ENCODE data around the gene BUD23. TPM values are rescaled to one million over a fixed set of nuclear protein-coding genes. Genes with fewer than 3 reads are reported as not detected.

The BUD23 gene
- total and polyA plus RNA-seq, 9 of the 15 experiments (the other 6 are each of a cell fraction or from before 2014, with no cell fraction given), result 79.5 to 270 (median 150) TPM

DNA sequence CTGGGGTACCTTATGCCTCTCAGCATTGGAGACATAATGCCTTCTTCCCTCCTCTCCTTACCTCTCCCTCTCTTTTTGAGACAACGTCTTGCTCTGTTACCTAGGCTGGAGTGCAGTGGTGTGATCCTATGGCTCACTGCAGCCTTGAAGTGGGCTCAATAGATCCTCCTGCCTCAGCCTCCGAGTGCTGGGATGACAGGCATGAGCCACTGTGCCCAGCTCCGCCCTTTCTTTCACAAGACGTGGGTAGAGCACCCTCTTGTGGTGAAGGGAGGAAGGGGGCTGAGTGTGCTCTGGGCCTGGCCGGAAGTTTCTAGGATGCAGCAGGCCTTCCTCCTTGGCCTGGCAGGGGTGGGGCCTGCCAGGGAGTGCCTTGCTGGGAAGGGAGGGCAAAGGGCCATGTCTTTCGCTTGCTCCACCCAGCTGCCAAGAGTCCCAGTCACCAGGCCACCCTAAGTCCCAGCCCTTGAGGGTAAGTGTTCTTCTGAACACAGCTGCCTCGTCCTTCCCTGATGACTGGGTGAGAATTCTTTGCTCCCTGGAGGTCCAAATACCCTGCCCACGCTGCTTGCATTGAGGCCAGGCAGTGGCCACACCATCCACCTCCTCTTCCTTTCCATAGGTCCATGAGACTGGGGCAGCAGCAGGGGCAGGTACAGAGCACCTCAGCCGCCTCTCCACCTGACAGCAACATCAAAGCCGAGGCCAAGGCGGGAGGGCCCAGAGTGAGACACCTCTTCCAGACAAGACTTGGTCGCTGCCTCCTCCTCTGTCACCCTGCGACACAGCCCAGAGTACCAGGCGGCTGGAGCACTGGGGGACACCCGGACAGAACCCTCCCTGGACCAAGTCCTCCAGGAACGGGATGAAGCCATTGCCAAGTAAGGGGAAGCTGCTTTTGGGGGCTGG lies 51.5 kb downstream of the BUD23 start (continued):
- TF ChIP-seq, protein P1, sequence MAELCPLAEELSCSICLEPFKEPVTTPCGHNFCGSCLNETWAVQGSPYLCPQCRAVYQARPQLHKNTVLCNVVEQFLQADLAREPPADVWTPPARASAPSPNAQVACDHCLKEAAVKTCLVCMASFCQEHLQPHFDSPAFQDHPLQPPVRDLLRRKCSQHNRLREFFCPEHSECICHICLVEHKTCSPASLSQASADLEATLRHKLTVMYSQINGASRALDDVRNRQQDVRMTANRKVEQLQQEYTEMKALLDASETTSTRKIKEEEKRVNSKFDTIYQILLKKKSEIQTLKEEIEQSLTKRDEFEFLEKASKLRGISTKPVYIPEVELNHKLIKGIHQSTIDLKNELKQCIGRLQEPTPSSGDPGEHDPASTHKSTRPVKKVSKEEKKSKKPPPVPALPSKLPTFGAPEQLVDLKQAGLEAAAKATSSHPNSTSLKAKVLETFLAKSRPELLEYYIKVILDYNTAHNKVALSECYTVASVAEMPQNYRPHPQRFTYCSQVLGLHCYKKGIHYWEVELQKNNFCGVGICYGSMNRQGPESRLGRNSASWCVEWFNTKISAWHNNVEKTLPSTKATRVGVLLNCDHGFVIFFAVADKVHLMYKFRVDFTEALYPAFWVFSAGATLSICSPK (IDR thresholded peaks at IDR 0.05; ENCODE audit: borderline replicate concordance), result no peak
- TF ChIP-seq, protein P2, sequence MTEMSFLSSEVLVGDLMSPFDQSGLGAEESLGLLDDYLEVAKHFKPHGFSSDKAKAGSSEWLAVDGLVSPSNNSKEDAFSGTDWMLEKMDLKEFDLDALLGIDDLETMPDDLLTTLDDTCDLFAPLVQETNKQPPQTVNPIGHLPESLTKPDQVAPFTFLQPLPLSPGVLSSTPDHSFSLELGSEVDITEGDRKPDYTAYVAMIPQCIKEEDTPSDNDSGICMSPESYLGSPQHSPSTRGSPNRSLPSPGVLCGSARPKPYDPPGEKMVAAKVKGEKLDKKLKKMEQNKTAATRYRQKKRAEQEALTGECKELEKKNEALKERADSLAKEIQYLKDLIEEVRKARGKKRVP (CRISPR knock-in tag; IDR thresholded peaks at IDR 0.05), result 0 out of 2 replicates have a peak, but pooled peaks have one; percentile 6
- TF ChIP-seq POLR3G (IDR thresholded peaks at IDR 0.05; ENCODE audit: extremely low read depth, insufficient read length, insufficient replicate concordance) (no peak), NONO (IDR thresholded peaks at IDR 0.05; ENCODE audit: low read depth in 2 of 2, low read length in 1 of 2) (no peak), SNRNP70 (optimal IDR thresholded peaks at IDR 0.05; ENCODE audit: low read depth, low read length) (no peak), SRSF3 (IDR thresholded peaks at IDR 0.05; ENCODE audit: insufficient read depth, low read length) (no peak), POLR2G (IDR thresholded peaks at IDR 0.05; ENCODE audit: low read depth, low read length) (peak; percentile 66), EZH2 (IDR thresholded peaks at IDR 0.05; ENCODE audit: borderline replicate concordance, low read depth, low read length) (no peak), CSDE1 (IDR thresholded peaks at IDR 0.05) (no peak), CUX1 (CRISPR knock-in tag; IDR thresholded peaks at IDR 0.05) (no peak), ZNF766 (CRISPR knock-in tag; conservative IDR thresholded peaks at IDR 0.05) (no peak), CBX1 (IDR thresholded peaks at IDR 0.05; ENCODE audit: low read depth) (peak; percentile 10; the same call in 1 of the 2 replicates), TEAD4 (IDR thresholded peaks at IDR 0.05; ENCODE audit: low read length) (no peak), TEAD4 (CRISPR knock-in tag; IDR thresholded peaks at IDR 0.05; ENCODE audit: borderline replicate concordance) (no peak)
- TF ChIP-seq, protein P3, sequence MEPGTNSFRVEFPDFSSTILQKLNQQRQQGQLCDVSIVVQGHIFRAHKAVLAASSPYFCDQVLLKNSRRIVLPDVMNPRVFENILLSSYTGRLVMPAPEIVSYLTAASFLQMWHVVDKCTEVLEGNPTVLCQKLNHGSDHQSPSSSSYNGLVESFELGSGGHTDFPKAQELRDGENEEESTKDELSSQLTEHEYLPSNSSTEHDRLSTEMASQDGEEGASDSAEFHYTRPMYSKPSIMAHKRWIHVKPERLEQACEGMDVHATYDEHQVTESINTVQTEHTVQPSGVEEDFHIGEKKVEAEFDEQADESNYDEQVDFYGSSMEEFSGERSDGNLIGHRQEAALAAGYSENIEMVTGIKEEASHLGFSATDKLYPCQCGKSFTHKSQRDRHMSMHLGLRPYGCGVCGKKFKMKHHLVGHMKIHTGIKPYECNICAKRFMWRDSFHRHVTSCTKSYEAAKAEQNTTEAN (CRISPR knock-in tag; IDR thresholded peaks at IDR 0.05), result no peak
- TF ChIP-seq, protein P4, sequence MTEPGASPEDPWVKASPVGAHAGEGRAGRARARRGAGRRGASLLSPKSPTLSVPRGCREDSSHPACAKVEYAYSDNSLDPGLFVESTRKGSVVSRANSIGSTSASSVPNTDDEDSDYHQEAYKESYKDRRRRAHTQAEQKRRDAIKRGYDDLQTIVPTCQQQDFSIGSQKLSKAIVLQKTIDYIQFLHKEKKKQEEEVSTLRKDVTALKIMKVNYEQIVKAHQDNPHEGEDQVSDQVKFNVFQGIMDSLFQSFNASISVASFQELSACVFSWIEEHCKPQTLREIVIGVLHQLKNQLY (CRISPR knock-in tag; conservative IDR thresholded peaks at IDR 0.05), result no peak
